ENCODE measurements around the gene CAPS.

DNA sequence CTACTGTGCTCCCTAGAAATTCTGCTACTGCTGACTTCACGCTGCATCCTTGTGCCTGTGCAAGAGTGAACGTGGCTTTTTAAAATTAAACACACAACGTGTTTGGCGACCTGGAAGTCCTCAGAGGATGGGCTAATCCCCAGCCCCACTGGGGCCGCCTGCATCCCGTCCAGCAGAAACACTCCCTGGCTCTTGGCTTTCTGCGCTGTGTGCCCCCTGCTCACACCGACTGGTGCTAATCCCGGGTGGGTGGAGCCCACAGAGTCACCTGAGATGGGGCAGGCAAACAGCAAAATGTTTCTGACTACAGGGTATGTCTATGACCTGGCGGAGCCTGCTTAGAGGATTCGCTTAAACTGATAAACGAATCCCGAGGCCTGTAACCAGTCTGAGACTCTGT is 15.1 kb downstream of the CAPS start:
- TF ChIP-seq CTCF (IDR thresholded peaks at IDR 0.05): no peak
- no peak for TF ChIP-seq POLR2A (IDR thresholded peaks at IDR 0.05)

All from thyroid gland (tissue), 4 donors.